ENCODE data around the gene C1GALT1. TPM values are rescaled to one million over a fixed set of nuclear protein-coding genes. Genes with fewer than 3 reads are reported as not detected.

C1GALT1 gene
- total RNA-seq, 1 experiment from 2014 or later = 97.0 TPM

GRCh38 chr7:7256731-7257274 lies 74.5 kb downstream of the C1GALT1 start:
- DNase-seq = no peak
- H3K27me3 Mint-ChIP-seq (ENCODE audit: unreplicated experiment) = no peaks in the 10 kb centered on the region
- CTCF ChIA-PET = no interaction called here
- no peaks in the 10 kb centered on the region for H3K9me3 Mint-ChIP-seq (ENCODE audit: low read depth, unreplicated experiment)
- H3K36me3 Mint-ChIP-seq (ENCODE audit: insufficient read depth, unreplicated experiment) = no peaks in the 10 kb centered on the region
- no TSS peak for BruUV-seq (replicated peaks)
- H3K4me3 Mint-ChIP-seq (ENCODE audit: low read depth, unreplicated experiment) = no peak overlapping the region
- no peak overlapping the region for H3K27ac Mint-ChIP-seq (ENCODE audit: unreplicated experiment)
- H3K4me1 Mint-ChIP-seq (ENCODE audit: low read depth, unreplicated experiment) = no peaks in the 10 kb centered on the region
- intact Hi-C loops (cut with micrococcal nuclease; ENCODE audit: unreplicated experiment) = loop anchor here (5.0 kb wide), 1 partner anchor 155 kb away; no protein-coding TSS in a partner anchor
- TF ChIP-seq CTCF (IDR thresholded peaks at IDR 0.05; ENCODE audit: unreplicated experiment) = no peak

- Mint-ChIP-seq H3K27ac (ENCODE audit: unreplicated experiment) (no peak overlapping the region), H3K27me3 (ENCODE audit: unreplicated experiment) (no peaks in the 10 kb centered on the region), H3K4me1 (ENCODE audit: low read depth, unreplicated experiment) (no peaks in the 10 kb centered on the region), H3K4me3 (ENCODE audit: low read depth, unreplicated experiment) (no peak overlapping the region), H3K9me3 (ENCODE audit: low read depth, unreplicated experiment) (no peaks in the 10 kb centered on the region), H3K36me3 (ENCODE audit: insufficient read depth, unreplicated experiment) (no peaks in the 10 kb centered on the region)
- BruUV-seq (replicated peaks) = no TSS peak
- TF ChIP-seq CTCF (IDR thresholded peaks at IDR 0.05; ENCODE audit: unreplicated experiment) = no peak
- DNase-seq = no peak
- intact Hi-C loops (cut with micrococcal nuclease; ENCODE audit: unreplicated experiment) = loop anchor here (5.0 kb wide), 1 partner anchor 156 kb away; no protein-coding TSS in a partner anchor
- CTCF ChIA-PET = no interaction called here
Measured at GRCh38 chr7:7257899-7258692, 75.8 kb downstream of the C1GALT1 start.

- intact Hi-C loops (cut with micrococcal nuclease; ENCODE audit: unreplicated experiment) = no loop called here
Measured at GRCh38 chr7:7261863-7262262, 79.5 kb downstream of the C1GALT1 start.

More at GRCh38 chr7:7261863-7262262, 79.5 kb downstream of the C1GALT1 start:
- Mint-ChIP-seq H3K27ac (ENCODE audit: unreplicated experiment) (no peak overlapping the region), H3K4me1 (ENCODE audit: low read depth, unreplicated experiment) (peaks cover 7% of the 10 kb centered on the region), H3K4me3 (ENCODE audit: low read depth, unreplicated experiment) (no peak overlapping the region), H3K27me3 (ENCODE audit: unreplicated experiment) (no peaks in the 10 kb centered on the region), H3K36me3 (ENCODE audit: insufficient read depth, unreplicated experiment) (no peaks in the 10 kb centered on the region), H3K9me3 (ENCODE audit: low read depth, unreplicated experiment) (no peaks in the 10 kb centered on the region)
- no TSS peak for BruUV-seq (replicated peaks)
- TF ChIP-seq CTCF (IDR thresholded peaks at IDR 0.05; ENCODE audit: unreplicated experiment) = no peak
- CTCF ChIA-PET = no interaction called here
- no peak for DNase-seq

Data from Calu3 (cell line).